ENCODE results near the gene OR7A10. TPM values are rescaled to one million over a fixed set of nuclear protein-coding genes. Genes with fewer than 3 reads are reported as not detected.

Gene OR7A10
- not detected in 2 replicates for total RNA-seq (2014; rRNA removed; shearing (Covaris generic))

- DNase-seq (ENCODE audit: low spot score): no peak
Measured at GRCh38 chr19:14848822-14849221, at the start of gene OR7A10. TSS of gene OR7A10 (minus strand) at chr19:14848922. CDS start at chr19:14841877, 7,045 bp downstream.

- no peak for DNase-seq (ENCODE audit: low spot score)
Measured at GRCh38 chr19:14890643-14891379, 42.1 kb upstream of the OR7A10 start.

- no peak for DNase-seq (ENCODE audit: low spot score)
Measured at GRCh38 chr19:14889994-14890642, 41.4 kb upstream of the OR7A10 start.

- DNase-seq (ENCODE audit: low spot score): no peak
Measured at GRCh38 chr19:14886032-14886431, 37.3 kb upstream of the OR7A10 start, which contains the start of gene OR7A17. TSS of gene OR7A17 (minus strand) at chr19:14886132. CDS start at chr19:14881355, 4,777 bp downstream.

- peak; percentile 13 for DNase-seq (ENCODE audit: low spot score)
Measured at GRCh38 chr19:14871619-14872230, 23.0 kb upstream of the OR7A10 start.

- DNase-seq (ENCODE audit: low spot score): no peak
Measured at GRCh38 chr19:14868497-14868896, 19.8 kb upstream of the OR7A10 start.

GRCh38 chr19:14843578-14843977, 5.1 kb downstream of the OR7A10 start:
- no peak for DNase-seq (ENCODE audit: low spot score)

GRCh38 chr19:14843169-14843568, 5.6 kb downstream of the OR7A10 start:
- DNase-seq (ENCODE audit: low spot score): no peak

- no peak for DNase-seq (ENCODE audit: low spot score)
Measured at GRCh38 chr19:14840206-14840605, 8.5 kb downstream of the OR7A10 start.

GRCh38 chr19:14837391-14837790, 11.3 kb downstream of the OR7A10 start:
- no peak for DNase-seq (ENCODE audit: low spot score)

GRCh38 chr19:14835011-14835410, 13.7 kb downstream of the OR7A10 start, which contains the start of the genes OR7A5 and OR7C1:
TSS of gene OR7A5 (minus strand) at chr19:14835185. CDS start at chr19:14828241, 6,944 bp downstream.
TSS of gene OR7C1 (minus strand) at chr19:14835185. CDS start at chr19:14800136, 35,049 bp downstream.
- no peak for DNase-seq (ENCODE audit: low spot score)

- no peak for DNase-seq (ENCODE audit: low spot score)
Measured at GRCh38 chr19:14830702-14831101, 18.0 kb downstream of the OR7A10 start.

GRCh38 chr19:14826006-14826405, 22.7 kb downstream of the OR7A10 start:
- DNase-seq (ENCODE audit: low spot score): no peak

GRCh38 chr19:14821937-14822336, 26.8 kb downstream of the OR7A10 start:
- no peak for DNase-seq (ENCODE audit: low spot score)

- DNase-seq (ENCODE audit: low spot score): no peak
Measured at GRCh38 chr19:14818588-14818987, 30.1 kb downstream of the OR7A10 start.

GRCh38 chr19:14817052-14817451, 31.7 kb downstream of the OR7A10 start:
- no peak for DNase-seq (ENCODE audit: low spot score)

- no peak for DNase-seq (ENCODE audit: low spot score)
Measured at GRCh38 chr19:14814982-14815652, 33.6 kb downstream of the OR7A10 start.

- DNase-seq (ENCODE audit: low spot score): no peak
Measured at GRCh38 chr19:14809272-14810057, 39.3 kb downstream of the OR7A10 start.

- no peak for DNase-seq (ENCODE audit: low spot score)
Measured at GRCh38 chr19:14804765-14805164, 44.0 kb downstream of the OR7A10 start.

- no peak for DNase-seq (ENCODE audit: low spot score)
Measured at GRCh38 chr19:14798760-14799159, 50.0 kb downstream of the OR7A10 start.

GRCh38 chr19:14796021-14796420, 52.7 kb downstream of the OR7A10 start:
- no peak for DNase-seq (ENCODE audit: low spot score)
